NCI-H1048 (cell line): Measurements from ENCODE around the gene EHHADH.
A peak's percentile ranks its signal among the peaks of the same experiment; 100 is the strongest.

Source experiments
- DNase-seq: peaks from one replicate; lab custom pipeline; 2025; lab: John Stamatoyannopoulos, UW

EHHADH gene

GRCh38 chr3:185197068-185197467, 56.8 kb downstream of the EHHADH start:
- DNase-seq = no peak

- DNase-seq = no peak
These were observed 58.2 kb downstream of the EHHADH start for GRCh38 chr3:185195652-185196051.

GRCh38 chr3:185188816-185189215, 65.0 kb downstream of the EHHADH start:
- no peak for DNase-seq

GRCh38 chr3:185187391-185187790, 66.5 kb downstream of the EHHADH start:
- no peak for DNase-seq

- DNase-seq = peak; percentile 5
These were observed 77.0 kb downstream of the EHHADH start for GRCh38 chr3:185176750-185177359.

- DNase-seq = no peak
These were observed 78.4 kb downstream of the EHHADH start for GRCh38 chr3:185175370-185175987.

GRCh38 chr3:185172086-185173049, 81.5 kb downstream of the EHHADH start:
- no peak for DNase-seq

- no peak for DNase-seq
These were observed 89.2 kb downstream of the EHHADH start for GRCh38 chr3:185164428-185165217.

- no peak for DNase-seq
These were observed 91.2 kb downstream of the EHHADH start for GRCh38 chr3:185162634-185163033.

- no peak for DNase-seq
These were observed 92.1 kb downstream of the EHHADH start for GRCh38 chr3:185161761-185162160.

GRCh38 chr3:185157347-185157746, 96.5 kb downstream of the EHHADH start:
- DNase-seq = no peak

GRCh38 chr3:185155678-185156077, 98.2 kb downstream of the EHHADH start:
- no peak for DNase-seq

- no peak for DNase-seq
These were observed 99.8 kb downstream of the EHHADH start for GRCh38 chr3:185153861-185154629.

- DNase-seq = no peak
These were observed 100.6 kb downstream of the EHHADH start for GRCh38 chr3:185153171-185153771.

- DNase-seq = no peak
These were observed 101.3 kb downstream of the EHHADH start, which contains the start of gene C3orf70 for GRCh38 chr3:185152410-185153170. Gene C3orf70, minus strand, starts transcription at chr3:185153060. Its CDS starts 237 bp downstream, at chr3:185152823.

- DNase-seq = no peak
These were observed 101.9 kb downstream of the EHHADH start for GRCh38 chr3:185151964-185152409.

GRCh38 chr3:185151101-185151963, 102.5 kb downstream of the EHHADH start:
- DNase-seq = no peak

GRCh38 chr3:185150561-185150960, 103.3 kb downstream of the EHHADH start:
- no peak for DNase-seq

- no peak for DNase-seq
These were observed 104.3 kb downstream of the EHHADH start for GRCh38 chr3:185149591-185149990.
